IPS-20b (cell line): ENCODE measurements around the gene SERPINB1.
A peak's percentile ranks its signal among the peaks of the same experiment; 100 is the strongest.
"Not testable (repeated sequence)": the region's sequence is repeated elsewhere in the genome, so short reads cannot be mapped to it uniquely, and the experiment has no call there.

Experiments used
- H3K27ac ChIP-seq: one replicate; pipeline ENCODE4 v1.5.1; 2013; ENCODE audit warnings: low read length
- H3K27me3 ChIP-seq: 2 replicates; pipeline ENCODE4 v1.6.1; 2013; ENCODE audit warnings: mild to moderate bottlenecking, low read length, inconsistent platforms; ENCODE audit not compliant: insufficient read depth
- H3K36me3 ChIP-seq: 2 replicates; pipeline ENCODE4 v1.6.1; 2013; ENCODE audit warnings: low read depth, mild to moderate bottlenecking, inconsistent platforms, low read length, moderate library complexity; ENCODE audit not compliant: insufficient read depth
- H3K4me1 ChIP-seq: 2 replicates; pipeline ENCODE4 v1.6.1; 2013; ENCODE audit warnings: mild to moderate bottlenecking, control low read depth, inconsistent platforms, low read length, moderate library complexity; ENCODE audit not compliant: insufficient read depth
- H3K4me3 ChIP-seq: 2 replicates; pipeline ENCODE4 v1.5.1; 2013; ENCODE audit warnings: mild to moderate bottlenecking, low read length, inconsistent platforms
- H3K9ac ChIP-seq: 2 replicates; pipeline ENCODE4 v1.6.1; 2013; ENCODE audit warnings: low read depth, mild to moderate bottlenecking, inconsistent platforms, low read length, moderate library complexity
- H3K9me3 ChIP-seq: 2 replicates; pipeline ENCODE4 v1.6.1; 2013; ENCODE audit warnings: mild to moderate bottlenecking, low read depth, low read length, inconsistent platforms; ENCODE audit not compliant: insufficient read depth

SERPINB1 gene

DNA sequence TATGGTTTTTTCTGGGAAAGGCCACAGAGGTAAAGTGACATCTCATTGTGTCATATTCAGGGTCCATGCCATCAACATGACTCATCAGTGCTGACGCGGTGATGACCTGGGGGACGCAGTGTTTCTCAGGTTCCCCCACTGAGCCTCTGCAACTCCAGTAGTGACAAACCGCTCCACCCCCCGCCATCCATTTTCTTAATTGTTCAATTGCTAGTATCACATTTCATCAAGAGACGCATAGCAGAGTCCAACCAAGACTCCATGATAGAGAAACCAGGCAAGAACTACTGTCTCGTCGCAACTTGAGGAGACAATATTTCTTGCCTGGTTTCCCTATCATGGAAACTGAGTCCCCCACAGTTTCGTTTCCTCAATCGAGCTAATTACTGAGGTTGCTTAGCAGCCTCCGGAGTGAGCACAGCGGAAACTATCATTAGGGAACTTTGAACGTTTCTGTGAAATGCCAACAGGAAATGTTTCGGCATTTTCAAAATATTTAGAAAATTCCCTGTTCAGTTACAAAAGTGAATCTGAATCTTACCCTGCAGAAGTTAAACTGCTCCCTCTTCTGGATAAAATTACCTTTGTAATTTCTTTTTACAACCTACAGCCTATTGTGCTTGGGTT, 12.2 kb upstream of the SERPINB1 start:
- Histone ChIP-seq H3K9me3 (no peaks in the 10 kb centered on the region), H3K9ac (peak overlapping the region; percentile 32), H3K4me3 (peak overlapping the region; percentile 7; the same call in 1 of the 2 replicates), H3K36me3 (no peaks in the 10 kb centered on the region), H3K27ac (peak overlapping the region; percentile 2), H3K4me1 (peaks cover 16% of the 10 kb centered on the region), H3K27me3 (no peaks in the 10 kb centered on the region)

- Histone ChIP-seq H3K9ac (peak overlapping the region; percentile 32; the same call in 1 of the 2 replicates), H3K4me1 (peaks cover 21% of the 10 kb centered on the region), H3K4me3 (peak overlapping the region; percentile 7; the same call in 1 of the 2 replicates), H3K27ac (peak overlapping the region; percentile 2)
- not testable (repeated sequence) for H3K9me3 ChIP-seq, H3K36me3 ChIP-seq, H3K27me3 ChIP-seq
These were observed 11.7 kb upstream of the SERPINB1 start for GRCh38 chr6:2853378-2853768.

DNA sequence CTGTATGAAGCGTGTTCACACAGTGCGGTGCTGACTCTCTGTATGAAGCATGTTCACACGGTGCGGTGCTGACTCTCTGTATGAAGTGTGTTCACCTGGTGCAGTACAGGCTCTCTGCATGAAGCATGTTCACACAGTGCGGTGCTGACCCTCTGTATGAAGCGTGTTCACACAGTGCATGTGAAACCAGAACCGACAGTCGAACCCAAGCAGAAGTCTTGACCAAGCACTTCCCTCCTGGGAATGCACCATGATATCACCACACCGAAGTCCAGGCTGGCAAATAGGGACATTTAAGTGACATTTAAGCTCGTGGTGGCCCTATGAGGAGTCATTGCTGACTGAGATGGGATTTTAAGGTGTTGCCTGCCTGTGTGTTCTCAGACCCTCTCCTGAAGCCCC, 11.3 kb upstream of the SERPINB1 start:
- H3K36me3 ChIP-seq = no peaks in the 10 kb centered on the region
- no peak overlapping the region for H3K9ac ChIP-seq
- no peak overlapping the region for H3K27ac ChIP-seq

DNA sequence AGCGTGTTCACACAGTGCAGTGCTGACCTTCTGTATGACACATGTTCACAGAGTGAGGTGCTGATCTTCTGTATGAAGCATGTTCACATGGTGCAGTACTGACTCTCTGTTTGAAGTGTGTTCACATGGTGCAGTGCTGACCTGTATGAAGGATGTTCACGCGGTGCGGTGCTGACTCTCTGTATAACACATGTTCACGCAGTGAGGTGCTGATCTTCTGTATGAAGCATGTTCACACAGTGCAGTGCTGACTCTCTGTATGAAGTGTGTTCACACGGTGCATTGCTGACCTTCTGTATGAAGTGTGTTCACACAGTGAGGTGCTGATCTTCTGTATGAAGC, 10.8 kb upstream of the SERPINB1 start:
- no peak overlapping the region for H3K9ac ChIP-seq
- H3K27ac ChIP-seq = no peak overlapping the region
- no peaks in the 10 kb centered on the region for H3K9me3 ChIP-seq
- peaks cover 20% of the 10 kb centered on the region for H3K4me1 ChIP-seq
- no peak overlapping the region for H3K4me3 ChIP-seq
- no peaks in the 10 kb centered on the region for H3K36me3 ChIP-seq
- H3K27me3 ChIP-seq = no peaks in the 10 kb centered on the region

More for the DNA sequence above, 11.3 kb upstream of the SERPINB1 start:
- Histone ChIP-seq H3K27me3 (no peaks in the 10 kb centered on the region), H3K9me3 (no peaks in the 10 kb centered on the region), H3K4me3 (no peak overlapping the region), H3K4me1 (peaks cover 22% of the 10 kb centered on the region)

- Histone ChIP-seq H3K9ac (no peak overlapping the region), H3K27me3 (no peaks in the 10 kb centered on the region), H3K27ac (no peak overlapping the region), H3K36me3 (no peaks in the 10 kb centered on the region), H3K4me1 (peaks cover 22% of the 10 kb centered on the region), H3K4me3 (no peak overlapping the region), H3K9me3 (no peaks in the 10 kb centered on the region)
These were observed 10.3 kb upstream of the SERPINB1 start for GRCh38 chr6:2851727-2852513.

GRCh38 chr6:2850538-2851113, 9.0 kb upstream of the SERPINB1 start:
- H3K9ac ChIP-seq = no peak overlapping the region
- H3K27ac ChIP-seq = no peak overlapping the region
- peaks cover 29% of the 10 kb centered on the region for H3K4me1 ChIP-seq

DNA sequence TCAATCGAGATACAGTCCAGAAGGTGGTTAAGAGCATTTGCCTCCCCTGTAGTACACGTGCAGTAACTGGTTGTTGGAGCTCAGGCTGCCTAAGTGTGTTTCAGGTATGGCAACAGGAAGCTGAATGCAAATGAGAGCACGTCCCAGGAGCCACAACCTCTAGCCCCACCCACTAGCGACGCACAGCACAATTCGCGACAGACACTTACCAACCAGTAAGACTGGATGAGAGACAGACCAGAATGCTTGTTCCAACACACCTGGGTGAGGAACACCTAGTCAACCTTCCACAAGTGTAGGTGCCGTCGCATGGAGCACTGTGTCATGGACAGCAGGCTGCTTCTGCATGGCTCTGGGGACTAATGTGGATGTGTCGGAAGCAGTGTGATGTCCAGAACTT, 7.2 kb upstream of the SERPINB1 start:
- H3K4me3 ChIP-seq = no peak overlapping the region
- no peak overlapping the region for H3K9ac ChIP-seq
- no peak overlapping the region for H3K27ac ChIP-seq
- H3K9me3 ChIP-seq = no peaks in the 10 kb centered on the region
- no peaks in the 10 kb centered on the region for H3K27me3 ChIP-seq
- no peaks in the 10 kb centered on the region for H3K36me3 ChIP-seq
- peaks cover 22% of the 10 kb centered on the region for H3K4me1 ChIP-seq

More at GRCh38 chr6:2850538-2851113, 9.0 kb upstream of the SERPINB1 start:
- Histone ChIP-seq H3K27me3 (no peaks in the 10 kb centered on the region), H3K9me3 (no peaks in the 10 kb centered on the region), H3K36me3 (no peaks in the 10 kb centered on the region), H3K4me3 (no peak overlapping the region)

GRCh38 chr6:2845880-2846208, 4.2 kb upstream of the SERPINB1 start:
- no peaks in the 10 kb centered on the region for H3K27me3 ChIP-seq
- no peaks in the 10 kb centered on the region for H3K36me3 ChIP-seq
- H3K9me3 ChIP-seq = no peaks in the 10 kb centered on the region
- no peak overlapping the region for H3K4me3 ChIP-seq
- no peak overlapping the region for H3K27ac ChIP-seq
- H3K9ac ChIP-seq = no peak overlapping the region
- peaks cover 21% of the 10 kb centered on the region for H3K4me1 ChIP-seq

GRCh38 chr6:2844008-2844407, 2.3 kb upstream of the SERPINB1 start:
- Histone ChIP-seq H3K36me3 (no peaks in the 10 kb centered on the region), H3K9me3 (no peaks in the 10 kb centered on the region), H3K27me3 (no peaks in the 10 kb centered on the region), H3K9ac (no peak overlapping the region), H3K4me3 (no peak overlapping the region), H3K4me1 (peaks cover 31% of the 10 kb centered on the region), H3K27ac (no peak overlapping the region)

GRCh38 chr6:2843138-2843740, 1.6 kb upstream of the SERPINB1 start:
- H3K4me3 ChIP-seq = no peak overlapping the region
- H3K4me1 ChIP-seq = peaks cover 23% of the 10 kb centered on the region
- no peaks in the 10 kb centered on the region for H3K36me3 ChIP-seq
- H3K27ac ChIP-seq = no peak overlapping the region
- H3K9ac ChIP-seq = no peak overlapping the region
- no peaks in the 10 kb centered on the region for H3K27me3 ChIP-seq
- H3K9me3 ChIP-seq = no peaks in the 10 kb centered on the region

GRCh38 chr6:2842139-2842552, 483 bp upstream of the SERPINB1 start:
- H3K36me3 ChIP-seq = no peaks in the 10 kb centered on the region
- H3K4me3 ChIP-seq = peak overlapping the region; percentile 67; the same call in 1 of the 2 replicates
- H3K4me1 ChIP-seq = peaks cover 23% of the 10 kb centered on the region
- H3K27ac ChIP-seq = no peak overlapping the region
- 0 out of 2 replicates have a peak overlapping the region, but pooled peaks have one; percentile 10 for H3K9ac ChIP-seq
- no peaks in the 10 kb centered on the region for H3K27me3 ChIP-seq
- H3K9me3 ChIP-seq = no peaks in the 10 kb centered on the region

- Histone ChIP-seq H3K27ac (no peak overlapping the region), H3K27me3 (no peaks in the 10 kb centered on the region), H3K4me1 (peaks cover 14% of the 10 kb centered on the region), H3K9me3 (no peaks in the 10 kb centered on the region), H3K4me3 (peak overlapping the region; percentile 67), H3K36me3 (peaks cover 3% of the 10 kb centered on the region), H3K9ac (peak overlapping the region; percentile 72; the same call in 1 of the 2 replicates)
These were observed 958 bp downstream of the SERPINB1 start for GRCh38 chr6:2840749-2841061.
